HG03025 (cell line): Measurements from ENCODE around the gene CRYGN.

ENCODE experiments used
- ATAC-seq: cut with Tn5 transposase; IDR thresholded peaks from one replicate; pipeline ENCODE4 v1.9.1; 2021; ENCODE audit warnings: mild to moderate bottlenecking, moderate library complexity; ENCODE audit not compliant: unreplicated experiment, low FRiP score

Gene CRYGN

DNA sequence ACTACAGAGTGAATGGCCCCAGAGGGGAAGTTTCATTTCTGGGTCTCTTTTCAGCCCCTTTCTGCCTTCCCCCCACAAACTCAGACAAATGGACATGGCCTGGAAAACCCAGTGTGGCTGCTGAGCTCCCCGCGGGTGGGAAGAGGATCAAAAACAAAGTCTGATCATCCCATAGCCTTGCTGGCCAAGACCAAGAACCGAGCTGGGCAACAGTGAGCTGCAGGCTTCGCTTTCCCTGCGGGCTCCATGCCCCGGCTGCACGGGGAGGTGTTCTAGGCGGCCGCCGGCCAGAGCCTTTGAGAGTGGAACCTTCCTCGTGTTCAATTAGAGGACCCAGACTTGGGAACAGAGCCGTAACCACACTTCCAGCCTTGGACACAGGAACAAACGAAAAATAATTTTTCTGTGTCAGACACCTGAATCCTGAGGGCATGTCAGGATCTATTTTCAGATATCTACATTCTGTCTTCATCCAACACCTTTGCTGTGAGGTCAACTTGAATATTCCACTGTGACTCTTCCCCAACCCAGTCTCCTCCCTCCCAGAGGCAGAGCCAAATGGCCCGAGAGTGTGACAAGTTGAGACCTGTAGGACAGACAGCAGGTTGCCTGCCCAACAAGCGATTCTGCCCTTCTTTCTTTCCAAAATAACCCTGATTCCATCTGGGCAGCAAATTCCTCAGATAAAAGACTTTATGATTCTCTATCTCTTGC lies 56.1 kb downstream of the CRYGN start:
- ATAC-seq, result no peak

DNA sequence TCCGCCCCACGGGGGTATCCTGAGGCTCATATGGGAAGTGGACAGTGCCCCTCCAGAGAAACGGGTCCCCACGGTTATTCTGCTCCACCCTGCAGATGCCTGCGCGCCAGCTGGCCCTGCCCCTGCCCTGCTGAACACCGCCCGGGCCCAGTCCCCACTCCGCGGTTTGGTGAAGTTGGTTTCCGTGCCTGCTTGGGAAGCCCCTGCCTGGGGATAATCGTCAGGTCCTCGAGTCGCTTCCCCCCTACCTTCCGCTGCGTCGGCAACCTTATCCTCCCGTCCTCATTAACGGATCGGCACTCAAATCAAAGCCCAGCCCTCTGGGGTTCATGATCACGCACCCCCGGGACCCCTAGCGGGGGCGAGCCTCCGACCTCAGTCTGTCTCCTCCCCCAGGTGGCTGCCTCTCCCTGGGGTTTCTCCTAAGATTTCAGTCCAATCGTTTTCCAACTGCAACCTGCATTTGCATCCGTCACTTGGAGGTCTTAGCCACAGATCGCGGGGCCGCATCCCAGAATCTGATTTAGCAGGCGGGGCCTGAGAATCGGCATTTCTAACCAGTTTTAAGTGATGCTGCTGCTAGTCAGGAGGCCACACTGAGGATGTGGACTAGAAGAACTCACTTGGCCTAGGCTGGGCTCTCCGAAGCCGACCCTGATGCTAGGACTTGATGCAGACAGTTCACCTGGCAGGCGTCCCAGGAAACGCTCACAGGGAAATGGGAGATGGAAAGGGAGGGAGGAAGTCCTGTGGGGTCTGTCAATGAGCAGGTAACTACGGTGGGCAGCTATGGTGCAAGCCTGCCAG lies 57.7 kb downstream of the CRYGN start:
- no peak for ATAC-seq

DNA sequence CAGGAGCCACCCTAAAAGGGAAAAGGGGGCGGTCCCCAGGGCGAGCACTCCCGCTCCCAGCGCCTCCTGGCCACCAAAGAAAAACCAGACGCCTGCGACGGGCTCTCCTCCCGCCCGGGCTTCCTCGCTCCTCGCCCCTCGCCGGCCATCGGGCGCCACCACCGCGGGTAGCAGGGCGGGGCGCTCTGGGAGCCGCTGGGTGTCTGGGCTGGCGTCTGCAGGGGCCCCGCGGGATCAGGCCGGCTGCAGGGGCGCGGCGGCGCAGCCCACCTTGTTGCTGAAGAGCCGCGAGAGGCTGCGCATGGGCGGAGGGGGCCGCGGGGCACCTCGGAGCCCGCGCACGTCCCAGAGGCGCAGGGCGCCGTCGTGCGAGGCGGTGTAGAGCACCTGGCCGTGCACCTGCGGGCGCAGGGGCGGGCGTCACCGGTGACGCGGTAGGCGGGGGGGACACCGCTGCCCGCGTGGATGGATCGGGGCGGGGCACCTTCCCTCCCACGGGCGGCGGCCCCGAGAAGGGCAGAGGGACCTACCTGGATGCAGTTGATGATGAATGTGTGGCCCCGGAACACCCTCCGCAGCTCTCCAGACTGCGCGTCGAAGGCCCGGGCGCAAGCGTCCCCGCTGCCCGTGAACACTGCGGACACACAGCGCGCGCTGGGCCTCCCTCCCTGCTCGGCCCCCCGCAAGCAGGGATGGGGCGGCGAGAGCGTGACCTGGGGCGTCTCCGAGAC lies 58.4 kb downstream of the CRYGN start:
- no peak for ATAC-seq

DNA sequence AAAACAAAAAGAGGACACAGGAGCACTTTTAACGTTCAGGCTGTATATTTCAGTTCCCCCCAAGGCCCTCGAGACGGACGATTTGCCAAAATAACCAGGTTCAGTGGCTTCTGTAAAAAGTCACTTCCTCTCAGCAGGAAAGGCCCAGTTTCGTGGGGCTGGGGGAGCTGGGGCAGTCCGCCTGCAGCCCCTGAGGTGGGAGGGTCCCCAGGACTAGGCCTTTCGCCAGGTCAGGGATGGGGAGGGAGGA lies 58.9 kb downstream of the CRYGN start:
- no peak for ATAC-seq

DNA sequence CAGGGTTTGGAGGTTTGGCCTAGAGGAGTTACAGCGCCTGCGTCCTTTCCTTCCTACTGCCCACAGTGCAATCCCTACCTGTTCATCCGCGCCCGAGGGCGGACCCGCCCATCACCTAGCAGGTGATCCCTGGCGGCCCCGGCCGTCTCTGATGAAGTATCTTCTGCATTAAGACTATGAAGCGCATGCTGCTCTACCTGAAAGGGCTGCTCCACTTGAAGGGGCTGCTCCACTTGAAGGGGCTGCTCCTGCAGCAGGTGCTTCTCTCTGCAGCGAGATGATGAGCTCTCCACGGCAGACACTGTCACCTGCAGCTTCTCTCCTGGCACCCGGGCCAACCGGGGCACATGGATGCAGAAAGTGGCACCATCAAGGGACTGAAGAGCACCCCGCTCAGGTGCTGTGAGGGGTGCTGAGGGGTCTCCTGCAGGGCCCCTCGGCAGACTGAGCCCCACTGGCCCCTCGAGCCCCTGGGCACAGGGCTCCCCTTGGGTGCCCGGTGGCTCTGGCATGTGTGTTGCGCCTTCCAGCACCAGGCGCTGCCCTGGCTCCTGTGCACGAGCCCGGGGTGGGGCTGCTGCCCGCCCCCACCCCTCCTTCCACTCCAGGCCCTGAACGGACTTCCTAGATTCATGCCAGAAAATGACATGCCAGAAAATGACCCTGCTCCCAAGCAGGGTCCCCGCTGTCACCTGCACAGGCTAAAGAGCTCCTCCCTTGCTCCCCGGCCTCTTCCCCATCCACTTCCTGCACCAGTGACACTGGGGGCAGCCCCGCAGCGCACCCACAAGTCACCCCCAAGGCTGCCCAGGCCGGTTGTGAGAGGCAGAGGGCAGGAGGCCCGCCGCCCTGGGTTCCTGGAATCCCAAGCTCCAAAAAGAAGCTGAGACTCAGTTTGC lies 59.5 kb downstream of the CRYGN start:
- ATAC-seq, result no peak

DNA sequence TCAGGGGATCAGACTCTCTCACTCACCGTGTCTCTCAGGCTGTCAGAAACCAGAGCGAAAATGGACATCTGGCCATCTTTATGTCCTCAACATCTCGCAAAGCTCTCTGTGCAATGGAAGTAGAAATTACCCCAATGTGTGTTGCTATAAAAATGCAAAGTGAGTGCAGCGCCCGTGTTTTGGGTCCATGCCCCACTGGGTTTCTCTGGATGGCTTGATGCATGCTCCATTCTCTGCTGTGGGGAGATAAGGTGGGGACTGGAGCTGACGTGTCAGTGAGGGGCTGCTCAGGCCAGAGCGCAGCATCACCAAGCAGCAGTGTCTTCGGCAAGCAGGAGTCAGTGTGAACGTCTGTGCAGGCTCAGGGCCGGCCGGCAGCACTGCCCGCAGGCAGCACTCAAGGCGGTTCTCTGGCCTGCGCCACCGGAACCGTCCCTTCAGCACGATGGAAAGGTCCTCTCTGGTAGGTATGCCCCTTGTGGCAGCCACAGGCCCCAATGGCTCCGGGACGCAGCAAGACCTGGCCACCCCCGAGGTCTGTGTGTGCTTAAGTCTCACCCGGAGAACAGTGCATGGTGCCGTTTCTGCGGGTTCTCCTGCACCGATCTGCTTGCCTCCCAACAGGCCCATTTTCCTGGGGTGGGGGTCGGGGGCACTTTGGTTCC lies 60.3 kb downstream of the CRYGN start:
- ATAC-seq, result no peak

DNA sequence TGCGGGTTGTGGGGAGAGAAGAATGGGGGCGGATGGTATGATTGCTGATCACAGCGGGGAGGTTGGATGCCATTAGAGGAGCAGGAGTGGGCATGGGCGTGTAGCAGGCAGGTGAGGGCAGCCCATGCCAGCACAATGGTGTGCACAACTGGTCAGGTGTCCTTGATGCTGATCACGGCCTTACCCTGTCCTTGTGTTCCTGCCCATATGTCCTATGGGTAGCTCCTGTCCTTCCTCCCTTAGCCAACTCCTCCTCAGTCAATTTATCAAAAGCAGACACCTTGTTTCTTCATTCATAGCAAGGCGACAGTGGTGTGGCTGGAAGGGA lies 60.8 kb downstream of the CRYGN start:
- no peak for ATAC-seq
